ENCODE measurements around the gene GPAT3. TPM values are rescaled to one million over a fixed set of nuclear protein-coding genes. Genes with fewer than 3 reads are reported as not detected.
A peak's percentile ranks its signal among the peaks of the same experiment; 100 is the strongest.

The GPAT3 gene
- total and polyA plus RNA-seq, 2 of the 8 experiments (the other 6 are each of a cell fraction or from before 2014, with no cell fraction given) = 0.23 to 2.0 TPM

GRCh38 chr4:83618431-83618830, 82.5 kb downstream of the GPAT3 start (continued):
- TF ChIP-seq BACH1 (IDR thresholded peaks at IDR 0.05; ENCODE audit: low read length) (peak; percentile 42; the same call in 1 of the 2 replicates), RFX5 (IDR thresholded peaks at IDR 0.05; ENCODE audit: borderline replicate concordance, low read depth, low read length) (no peak), SIN3A (conservative IDR thresholded peaks at IDR 0.05 in 1 of 2, IDR thresholded peaks at IDR 0.05 in 1 of 2; ENCODE audit: low read depth in 1 of 2, low read length in 2 of 2) (no peak)

Measured in H1 (cell line).